WERI-Rb-1 (cell line): Measurements from ENCODE around the gene TES.

Source experiments
- DNase-seq: peaks from one replicate; pipeline ENCODE4 v3.0.0-alpha.2; 2020
- H3K27ac ChIP-seq: fragments of 250-450 bp; sonication (Bioruptor Pico); 2 replicates; pipeline ENCODE4 v1.5.1; 2020; ENCODE audit warnings: mild to moderate bottlenecking, moderate library complexity
- H3K27me3 ChIP-seq: fragments of 250-450 bp; sonication (Bioruptor Pico); 2 replicates; pipeline ENCODE4 v1.5.1; 2021; ENCODE audit warnings: mild to moderate bottlenecking, low read depth, moderate library complexity; ENCODE audit not compliant: insufficient read depth, severe bottlenecking
- H3K36me3 ChIP-seq: fragments of 250-450 bp; sonication (Bioruptor Pico); 2 replicates; pipeline ENCODE4 v1.5.1; 2020; ENCODE audit warnings: mild to moderate bottlenecking, moderate library complexity
- H3K4me3 ChIP-seq: 2 replicates; pipeline ENCODE4 v1.5.1; 2011; ENCODE audit warnings: low read depth, mild to moderate bottlenecking, control low read depth, low read length
- H3K9me3 ChIP-seq: fragments of 250-450 bp; sonication (Bioruptor Pico); 2 replicates; pipeline ENCODE4 v1.5.1; 2021; ENCODE audit warnings: mild to moderate bottlenecking, moderate library complexity; ENCODE audit not compliant: severe bottlenecking
- TF ChIP-seq, protein P1 (sequence below): IDR thresholded peaks from 2 replicates; pipeline ENCODE4 v1.5.1; 2011; ENCODE audit warnings: low read depth, mild to moderate bottlenecking, control low read depth, inconsistent platforms, low read length

Gene TES

DNA sequence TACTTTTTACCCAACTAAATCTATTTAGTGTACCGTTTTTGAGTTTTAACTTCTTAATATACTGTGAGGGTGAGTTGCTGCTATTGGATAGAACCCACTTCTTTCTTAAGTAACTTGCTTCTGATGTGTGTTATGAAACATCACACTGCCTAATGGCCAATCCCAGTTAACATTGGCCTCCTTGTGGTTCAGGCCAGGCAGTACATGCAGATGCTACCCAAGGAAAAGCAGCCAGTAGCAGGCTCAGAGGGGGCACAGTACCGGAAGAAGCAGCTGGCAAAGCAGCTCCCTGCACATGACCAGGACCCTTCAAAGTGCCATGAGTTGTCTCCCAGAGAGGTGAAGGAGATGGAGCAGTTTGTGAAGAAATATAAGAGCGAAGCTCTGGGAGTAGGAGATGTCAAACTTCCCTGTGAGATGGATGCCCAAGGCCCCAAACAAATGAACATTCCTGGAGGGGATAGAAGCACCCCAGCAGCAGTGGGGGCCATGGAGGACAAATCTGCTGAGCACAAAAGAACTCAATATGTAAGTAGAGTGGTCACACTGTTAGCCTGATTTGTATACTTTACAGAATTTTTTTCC, 39.7 kb downstream of the TES start:
- no peak overlapping the region for H3K4me3 ChIP-seq
- DNase-seq: peak; percentile 21
- H3K27ac ChIP-seq: no peak overlapping the region
- no peaks in the 10 kb centered on the region for H3K9me3 ChIP-seq
- no peaks in the 10 kb centered on the region for H3K27me3 ChIP-seq
- H3K36me3 ChIP-seq: peaks cover 11% of the 10 kb centered on the region
- TF ChIP-seq, protein P1, sequence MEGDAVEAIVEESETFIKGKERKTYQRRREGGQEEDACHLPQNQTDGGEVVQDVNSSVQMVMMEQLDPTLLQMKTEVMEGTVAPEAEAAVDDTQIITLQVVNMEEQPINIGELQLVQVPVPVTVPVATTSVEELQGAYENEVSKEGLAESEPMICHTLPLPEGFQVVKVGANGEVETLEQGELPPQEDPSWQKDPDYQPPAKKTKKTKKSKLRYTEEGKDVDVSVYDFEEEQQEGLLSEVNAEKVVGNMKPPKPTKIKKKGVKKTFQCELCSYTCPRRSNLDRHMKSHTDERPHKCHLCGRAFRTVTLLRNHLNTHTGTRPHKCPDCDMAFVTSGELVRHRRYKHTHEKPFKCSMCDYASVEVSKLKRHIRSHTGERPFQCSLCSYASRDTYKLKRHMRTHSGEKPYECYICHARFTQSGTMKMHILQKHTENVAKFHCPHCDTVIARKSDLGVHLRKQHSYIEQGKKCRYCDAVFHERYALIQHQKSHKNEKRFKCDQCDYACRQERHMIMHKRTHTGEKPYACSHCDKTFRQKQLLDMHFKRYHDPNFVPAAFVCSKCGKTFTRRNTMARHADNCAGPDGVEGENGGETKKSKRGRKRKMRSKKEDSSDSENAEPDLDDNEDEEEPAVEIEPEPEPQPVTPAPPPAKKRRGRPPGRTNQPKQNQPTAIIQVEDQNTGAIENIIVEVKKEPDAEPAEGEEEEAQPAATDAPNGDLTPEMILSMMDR: peak; percentile 45

- no peaks in the 10 kb centered on the region for H3K9me3 ChIP-seq
- no peak for DNase-seq
- peaks cover 11% of the 10 kb centered on the region for H3K36me3 ChIP-seq
- no peaks in the 10 kb centered on the region for H3K27me3 ChIP-seq
- H3K4me3 ChIP-seq: no peak overlapping the region
- H3K27ac ChIP-seq: no peak overlapping the region
- TF ChIP-seq, protein P1: no peak
Observed at GRCh38 chr7:116251675-116252074, 41.3 kb downstream of the TES start.

- no peak overlapping the region for H3K27ac ChIP-seq
- peaks cover 11% of the 10 kb centered on the region for H3K36me3 ChIP-seq
- no peaks in the 10 kb centered on the region for H3K9me3 ChIP-seq
- H3K27me3 ChIP-seq: no peaks in the 10 kb centered on the region
- no peak for DNase-seq
- H3K4me3 ChIP-seq: no peak overlapping the region
- TF ChIP-seq, protein P1: no peak
Observed at GRCh38 chr7:116252249-116252648, 41.9 kb downstream of the TES start.

- H3K4me3 ChIP-seq: no peak overlapping the region
- no peaks in the 10 kb centered on the region for H3K9me3 ChIP-seq
- H3K27me3 ChIP-seq: no peaks in the 10 kb centered on the region
- H3K36me3 ChIP-seq: no peaks in the 10 kb centered on the region; the same call in none of the 2 replicates
- no peak for DNase-seq
- no peak overlapping the region for H3K27ac ChIP-seq
- TF ChIP-seq, protein P1: no peak
Observed at GRCh38 chr7:116257156-116257555, 46.8 kb downstream of the TES start.

- Histone ChIP-seq H3K4me3 (no peak overlapping the region), H3K9me3 (no peaks in the 10 kb centered on the region), H3K36me3 (no peaks in the 10 kb centered on the region; the same call in none of the 2 replicates), H3K27ac (no peak overlapping the region), H3K27me3 (peaks cover 3% of the 10 kb centered on the region)
- TF ChIP-seq, protein P1: 0 out of 2 replicates have a peak, but pooled peaks have one; percentile 30
- DNase-seq: no peak
Observed at GRCh38 chr7:116258734-116259133, 48.4 kb downstream of the TES start.
